ENCODE data around the gene LENEP. TPM values are rescaled to one million over a fixed set of nuclear protein-coding genes. Genes with fewer than 3 reads are reported as not detected.

The LENEP gene
- total RNA-seq, 1 donor from 2014 or later: not detected

GRCh38 chr1:155010211-155010918 is 17.0 kb downstream of the LENEP start:
- H3K9ac ChIP-seq (ENCODE audit: low read length): no peak overlapping the region
- no peaks in the 10 kb centered on the region for H3K36me3 ChIP-seq (ENCODE audit: insufficient read depth, low read length)
- TF ChIP-seq CTCF (IDR thresholded peaks at IDR 0.05; ENCODE audit: insufficient read depth, low read depth, low read length) (no peak), EZH2 (IDR thresholded peaks at IDR 0.05; ENCODE audit: insufficient read depth, low read length) (no peak)
- FAIRE-seq (no peak), DNase-seq (ENCODE audit: low read depth) (no peak)
- Mint-ChIP-seq H3K36me3 (ENCODE audit: low read depth, unreplicated experiment) (peaks cover 9% of the 10 kb centered on the region), H3K27ac (ENCODE audit: unreplicated experiment) (no peak overlapping the region), H3K4me1 (ENCODE audit: low read depth, unreplicated experiment) (peaks cover 7% of the 10 kb centered on the region), H3K9me3 (ENCODE audit: unreplicated experiment) (no peaks in the 10 kb centered on the region), H3K4me3 (ENCODE audit: unreplicated experiment) (no peak overlapping the region), H3K27me3 (ENCODE audit: low read depth, unreplicated experiment) (no peaks in the 10 kb centered on the region)
- H3K27me3 ChIP-seq (ENCODE audit: insufficient read depth, low read length): no peaks in the 10 kb centered on the region
- H3K9me3 ChIP-seq (ENCODE audit: insufficient read depth, low read depth, low read length): no peaks in the 10 kb centered on the region
- peaks cover 2% of the 10 kb centered on the region for H3K4me1 ChIP-seq (ENCODE audit: insufficient read depth, low read length)
- no peak overlapping the region for H3K4me2 ChIP-seq (ENCODE audit: low read length)
- no peak overlapping the region for H2AFZ ChIP-seq (ENCODE audit: low read depth, low read length)
- no peak overlapping the region for H3K4me3 ChIP-seq (ENCODE audit: insufficient read depth, low read depth, low read length)
- peaks cover 33% of the 10 kb centered on the region for H3K79me2 ChIP-seq (ENCODE audit: insufficient read depth, low read length)
- H3K27ac ChIP-seq (ENCODE audit: low read depth, low read length): no peak overlapping the region
- H4K20me1 ChIP-seq (ENCODE audit: insufficient read depth, low read length): peaks cover 68% of the 10 kb centered on the region

GRCh38 chr1:155011004-155011416 is 17.6 kb downstream of the LENEP start:
- Histone ChIP-seq H3K27me3 (ENCODE audit: insufficient read depth, low read length) (no peaks in the 10 kb centered on the region), H4K20me1 (ENCODE audit: insufficient read depth, low read length) (peaks cover 65% of the 10 kb centered on the region), H3K4me3 (ENCODE audit: insufficient read depth, low read depth, low read length) (no peak overlapping the region), H3K4me1 (ENCODE audit: insufficient read depth, low read length) (no peaks in the 10 kb centered on the region), H3K36me3 (ENCODE audit: insufficient read depth, low read length) (no peaks in the 10 kb centered on the region), H3K4me2 (ENCODE audit: low read length) (no peak overlapping the region), H3K79me2 (ENCODE audit: insufficient read depth, low read length) (peaks cover 30% of the 10 kb centered on the region), H3K27ac (ENCODE audit: low read depth, low read length) (no peak overlapping the region), H3K9me3 (ENCODE audit: insufficient read depth, low read depth, low read length) (no peaks in the 10 kb centered on the region), H3K9ac (ENCODE audit: low read length) (no peak overlapping the region), H2AFZ (ENCODE audit: low read depth, low read length) (no peak overlapping the region)
- no peak for DNase-seq (ENCODE audit: low read depth)
- no peak overlapping the region for H3K27ac Mint-ChIP-seq (ENCODE audit: unreplicated experiment)
- TF ChIP-seq EZH2 (IDR thresholded peaks at IDR 0.05; ENCODE audit: insufficient read depth, low read length) (no peak), CTCF (IDR thresholded peaks at IDR 0.05; ENCODE audit: insufficient read depth, low read depth, low read length) (no peak)
- no peaks in the 10 kb centered on the region for H3K27me3 Mint-ChIP-seq (ENCODE audit: low read depth, unreplicated experiment)
- no peak for FAIRE-seq
- H3K9me3 Mint-ChIP-seq (ENCODE audit: unreplicated experiment): no peaks in the 10 kb centered on the region
- peaks cover 9% of the 10 kb centered on the region for H3K36me3 Mint-ChIP-seq (ENCODE audit: low read depth, unreplicated experiment)
- H3K4me3 Mint-ChIP-seq (ENCODE audit: unreplicated experiment): no peak overlapping the region
- H3K4me1 Mint-ChIP-seq (ENCODE audit: low read depth, unreplicated experiment): peaks cover 7% of the 10 kb centered on the region

- no peaks in the 10 kb centered on the region for H3K9me3 Mint-ChIP-seq (ENCODE audit: unreplicated experiment)
- Histone ChIP-seq H3K4me2 (ENCODE audit: low read length) (no peak overlapping the region), H3K9me3 (ENCODE audit: insufficient read depth, low read depth, low read length) (no peaks in the 10 kb centered on the region), H3K4me1 (ENCODE audit: insufficient read depth, low read length) (no peaks in the 10 kb centered on the region), H3K36me3 (ENCODE audit: insufficient read depth, low read length) (no peaks in the 10 kb centered on the region), H3K79me2 (ENCODE audit: insufficient read depth, low read length) (peaks cover 25% of the 10 kb centered on the region), H4K20me1 (ENCODE audit: insufficient read depth, low read length) (peaks cover 59% of the 10 kb centered on the region), H3K27me3 (ENCODE audit: insufficient read depth, low read length) (no peaks in the 10 kb centered on the region), H3K4me3 (ENCODE audit: insufficient read depth, low read depth, low read length) (no peak overlapping the region), H3K27ac (ENCODE audit: low read depth, low read length) (no peak overlapping the region), H2AFZ (ENCODE audit: low read depth, low read length) (no peak overlapping the region), H3K9ac (ENCODE audit: low read length) (no peak overlapping the region)
- no peak overlapping the region for H3K27ac Mint-ChIP-seq (ENCODE audit: unreplicated experiment)
- H3K27me3 Mint-ChIP-seq (ENCODE audit: low read depth, unreplicated experiment): no peaks in the 10 kb centered on the region
- no peak overlapping the region for H3K4me3 Mint-ChIP-seq (ENCODE audit: unreplicated experiment)
- no peak for DNase-seq (ENCODE audit: low read depth)
- H3K4me1 Mint-ChIP-seq (ENCODE audit: low read depth, unreplicated experiment): peaks cover 7% of the 10 kb centered on the region
- no peak for TF ChIP-seq CTCF (IDR thresholded peaks at IDR 0.05; ENCODE audit: insufficient read depth, low read depth, low read length)
- no peak for TF ChIP-seq EZH2 (IDR thresholded peaks at IDR 0.05; ENCODE audit: insufficient read depth, low read length)
- FAIRE-seq: no peak
- H3K36me3 Mint-ChIP-seq (ENCODE audit: low read depth, unreplicated experiment): peaks cover 9% of the 10 kb centered on the region
Observed at GRCh38 chr1:155011437-155012025, 18.1 kb downstream of the LENEP start.
